Stimulated activated CD8-positive, alpha-beta memory T cell treated with anti-CD3 and anti-CD28 coated beads, Interleukin-4, amount 100 ng/mL, for 24 hours (primary cell): ENCODE measurements around the gene CCR5.
A peak's percentile ranks its signal among the peaks of the same experiment; 100 is the strongest.

ENCODE experiments used
- DNase-seq: peaks from one replicate; pipeline ENCODE4 v3.0.0-alpha.2; 2020; ENCODE audit warnings: low read depth

The CCR5 gene

GRCh38 chr3:46359733-46360493, 10.8 kb upstream of the CCR5 start:
- no peak for DNase-seq

- DNase-seq, result no peak
Observed at GRCh38 chr3:46360907-46361306, 9.8 kb upstream of the CCR5 start.

GRCh38 chr3:46361408-46362283, 9.1 kb upstream of the CCR5 start:
- DNase-seq, result no peak

- no peak for DNase-seq
Observed at GRCh38 chr3:46365041-46365440, 5.7 kb upstream of the CCR5 start.

GRCh38 chr3:46365737-46366524, 4.8 kb upstream of the CCR5 start:
- no peak for DNase-seq

- DNase-seq, result no peak
Observed at GRCh38 chr3:46367811-46368210, 2.9 kb upstream of the CCR5 start.

GRCh38 chr3:46368569-46368968, 2.2 kb upstream of the CCR5 start:
- peak; percentile 38 for DNase-seq

GRCh38 chr3:46369151-46369550, 1.6 kb upstream of the CCR5 start:
- no peak for DNase-seq

- DNase-seq, result no peak
Observed at GRCh38 chr3:46369675-46370132, 1.0 kb upstream of the CCR5 start.

GRCh38 chr3:46371519-46372340, 984 bp downstream of the CCR5 start:
- DNase-seq, result no peak

- no peak for DNase-seq
Observed at GRCh38 chr3:46372492-46373359, 2.0 kb downstream of the CCR5 start.

- DNase-seq, result no peak
Observed at GRCh38 chr3:46374755-46375154, 4.0 kb downstream of the CCR5 start.

- DNase-seq, result no peak
Observed at GRCh38 chr3:46375218-46375617, 4.5 kb downstream of the CCR5 start.

GRCh38 chr3:46375814-46376213, 5.1 kb downstream of the CCR5 start:
- DNase-seq, result no peak

- DNase-seq, result peak; percentile 56
Observed at GRCh38 chr3:46378426-46378942, 7.7 kb downstream of the CCR5 start.

GRCh38 chr3:46380471-46381221, 9.9 kb downstream of the CCR5 start:
- DNase-seq, result no peak

GRCh38 chr3:46381625-46382024, 10.9 kb downstream of the CCR5 start:
- DNase-seq, result no peak

GRCh38 chr3:46383211-46383950, 12.6 kb downstream of the CCR5 start:
- no peak for DNase-seq

GRCh38 chr3:46383951-46384330, 13.2 kb downstream of the CCR5 start:
- no peak for DNase-seq
